Bronchial epithelial cell (primary cell): ENCODE measurements around the gene BZW1. TPM values are rescaled to one million over a fixed set of nuclear protein-coding genes. Genes with fewer than 3 reads are reported as not detected.
"Not testable (repeated sequence)": the region's sequence is repeated elsewhere in the genome, so short reads cannot be mapped to it uniquely, and the experiment has no call there.

ENCODE experiments used
- DNase-seq: peaks from one replicate; pipeline ENCODE4 v3.0.0-alpha.2; 2010; ENCODE audit warnings: low read depth
- FAIRE-seq: peaks from 2 replicates; lab custom pipeline; 2011; peaks lifted over from hg19 to GRCh38; lab: Jason Lieb, UNC
- H3K27me3 ChIP-seq: 2 replicates; pipeline ENCODE4 v1.5.1; 2011; ENCODE audit warnings: low read length; ENCODE audit not compliant: control insufficient read depth, insufficient read depth
- H3K36me3 ChIP-seq: 2 replicates; pipeline ENCODE4 v1.5.1; 2011; ENCODE audit warnings: low read length; ENCODE audit not compliant: control insufficient read depth, insufficient read depth
- H3K4me3 ChIP-seq: 2 replicates; pipeline ENCODE4 v1.5.1; 2011; ENCODE audit warnings: mild to moderate bottlenecking, low read depth, low read length, control low read depth
- CTCF ChIP-seq: IDR thresholded peaks from 2 replicates; pipeline ENCODE4 v1.5.1; 2011; ENCODE audit warnings: mild to moderate bottlenecking, moderate library complexity, low read length, control low read depth, inconsistent platforms; ENCODE audit not compliant: insufficient read depth, severe bottlenecking
- total RNA-seq: library from RNA; depleted of rRNA; stranded (reverse); fragments of >200 nt; gene quantifications from 2 replicates; pipeline ENCODE4 v1.2.1, GENCODE V29; 2014

The BZW1 gene
- total RNA-seq, 1 donor from 2014 or later = 546 TPM

DNA sequence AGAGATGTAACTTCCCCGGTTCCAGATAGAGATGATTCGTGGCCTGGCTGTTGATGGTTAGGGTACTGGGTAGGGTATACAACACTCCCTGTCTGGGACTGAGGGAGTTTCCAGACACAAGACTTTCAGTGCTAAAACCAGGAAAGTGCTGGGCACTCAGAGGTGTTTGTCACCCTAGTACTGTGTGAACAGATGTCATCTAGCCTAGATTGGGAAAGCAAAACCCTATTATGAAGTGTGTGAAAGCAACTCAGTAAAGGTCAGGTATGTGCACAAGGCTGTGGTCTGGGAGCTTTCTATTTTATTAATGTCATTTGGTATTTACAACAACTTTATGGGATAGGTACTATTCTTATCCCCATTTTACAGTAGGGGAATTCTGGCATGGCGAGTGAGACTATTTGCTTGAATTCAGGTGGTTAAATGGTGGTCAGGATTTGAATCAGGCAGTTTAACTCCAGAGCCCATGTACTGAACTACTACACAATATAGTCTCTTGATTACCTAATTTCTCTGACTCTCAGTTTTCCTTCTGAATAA is 2.6 kb downstream of the BZW1 start:
- DNase-seq (no peak), FAIRE-seq (no peak)
- TF ChIP-seq CTCF = no peak
- Histone ChIP-seq H3K27me3 (no peaks in the 10 kb centered on the region), H3K4me3 (no peak overlapping the region), H3K36me3 (peaks cover 22% of the 10 kb centered on the region)

GRCh38 chr2:200814917-200815316 is 3.2 kb downstream of the BZW1 start:
- no peaks in the 10 kb centered on the region for H3K27me3 ChIP-seq
- DNase-seq = no peak
- H3K36me3 ChIP-seq = peaks cover 22% of the 10 kb centered on the region
- TF ChIP-seq CTCF = no peak
- H3K4me3 ChIP-seq = no peak overlapping the region
- no peak for FAIRE-seq

GRCh38 chr2:200818732-200819131 is 7.0 kb downstream of the BZW1 start:
- H3K27me3 ChIP-seq, DNase-seq, H3K4me3 ChIP-seq, FAIRE-seq: not testable (repeated sequence)
- peaks cover 29% of the 10 kb centered on the region for H3K36me3 ChIP-seq

DNA sequence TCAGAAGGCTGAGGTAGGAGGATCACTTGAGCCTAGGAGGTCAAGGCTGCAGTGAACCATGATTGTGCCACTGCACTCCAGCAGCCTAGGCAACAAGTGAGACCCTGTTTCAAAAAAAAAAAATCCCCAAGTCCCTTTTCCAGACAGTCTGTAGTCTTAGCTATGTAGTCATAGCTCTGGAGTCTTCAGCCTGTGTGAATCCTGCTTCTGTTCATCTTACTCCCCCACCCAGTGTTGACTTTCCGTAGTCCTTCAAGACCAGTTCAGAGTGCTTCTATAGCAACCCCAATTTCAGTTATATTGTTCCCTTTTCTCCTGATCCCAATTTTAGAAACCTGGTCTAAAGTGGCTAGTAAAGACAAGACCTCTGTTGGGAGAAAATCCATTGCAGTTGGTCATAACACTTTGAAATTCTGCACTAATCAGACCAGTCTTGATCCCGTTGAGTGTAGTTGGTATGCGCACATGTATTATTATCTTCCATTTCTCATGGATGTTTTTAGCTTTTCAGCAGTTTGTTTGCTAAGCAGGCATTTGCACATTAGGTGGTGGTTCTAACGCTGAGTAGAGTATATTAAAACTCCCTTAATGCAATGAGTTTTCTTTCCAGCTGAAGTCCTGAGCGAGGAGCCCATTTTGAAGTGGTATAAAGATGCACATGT is 9.0 kb downstream of the BZW1 start:
- H3K27me3 ChIP-seq = no peaks in the 10 kb centered on the region
- no peak overlapping the region for H3K4me3 ChIP-seq
- DNase-seq (no peak), FAIRE-seq (peak; percentile 55)
- no peak for TF ChIP-seq CTCF
- H3K36me3 ChIP-seq = peaks cover 23% of the 10 kb centered on the region

- Histone ChIP-seq H3K27me3 (no peaks in the 10 kb centered on the region), H3K4me3 (no peak overlapping the region), H3K36me3 (peaks cover 18% of the 10 kb centered on the region)
- no peak for TF ChIP-seq CTCF
- DNase-seq (no peak), FAIRE-seq (peak; percentile 47)
Measured at GRCh38 chr2:200821686-200822245, 10.1 kb downstream of the BZW1 start.

- no peak for TF ChIP-seq CTCF
- FAIRE-seq = no peak
- no peak overlapping the region for H3K4me3 ChIP-seq
- no peak for DNase-seq
- H3K27me3 ChIP-seq = no peaks in the 10 kb centered on the region
- no peaks in the 10 kb centered on the region for H3K36me3 ChIP-seq
Measured at GRCh38 chr2:200828104-200828503, 16.4 kb downstream of the BZW1 start.
